GM23338 (cell line): ENCODE results near the gene SLC25A18. TPM values are rescaled to one million over a fixed set of nuclear protein-coding genes. Genes with fewer than 3 reads are reported as not detected.

ENCODE experiments used
- ATAC-seq: fragments of 200-7000 bp; cut with Tn5 transposase; 3 replicates; pipeline ENCODE4 v1.9.1; 2020
- DNase-seq: peaks from one replicate; pipeline ENCODE4 v3.0.0-alpha.2; 2015; ENCODE audit warnings: low spot score
- H2AFZ ChIP-seq: fragments of 200-600 bp; sonication (generic); 2 replicates; pipeline ENCODE4 v1.8.0; 2016; ENCODE audit warnings: antibody characterized with exemption, mild to moderate bottlenecking, moderate library complexity
- H3F3A ChIP-seq: fragments of 200-600 bp; sonication (generic); replicated peaks from 2 replicates; pipeline ENCODE4 v1.8.0; 2017; ENCODE audit warnings: antibody characterized with exemption, mixed run types, low read depth
- H3K27ac ChIP-seq: fragments of 200-600 bp; sonication (generic); 2 replicates; pipeline ENCODE4 v1.6.1; 2016; ENCODE audit warnings: low read depth
- H3K27me3 ChIP-seq: fragments of 200-600 bp; sonication (generic); 2 replicates; pipeline ENCODE4 v1.8.0; 2016; ENCODE audit warnings: mild to moderate bottlenecking, mixed run types, moderate library complexity; ENCODE audit not compliant: insufficient read depth
- H3K36me3 ChIP-seq: fragments of 200-600 bp; sonication (generic); 2 replicates; pipeline ENCODE4 v1.8.0; 2016; ENCODE audit warnings: mild to moderate bottlenecking; ENCODE audit not compliant: insufficient read depth
- H3K4me1 ChIP-seq: fragments of 200-600 bp; sonication (generic); 2 replicates; pipeline ENCODE4 v1.8.0; 2016; ENCODE audit warnings: mild to moderate bottlenecking, moderate library complexity; ENCODE audit not compliant: insufficient read depth
- H3K4me2 ChIP-seq: fragments of 200-600 bp; sonication (generic); 2 replicates; pipeline ENCODE4 v1.7.1; 2017; ENCODE audit warnings: mixed run types
- H3K4me3 ChIP-seq: fragments of 200-600 bp; sonication (generic); 2 replicates; pipeline ENCODE4 v1.6.1; 2016; ENCODE audit warnings: mixed run types
- H3K79me2 ChIP-seq: fragments of 200-600 bp; sonication (generic); replicated peaks from 2 replicates; pipeline ENCODE4 v1.8.0; 2017; ENCODE audit warnings: mild to moderate bottlenecking; ENCODE audit not compliant: insufficient read depth
- H3K9me2 ChIP-seq: fragments of 200-600 bp; sonication (generic); 2 replicates; pipeline ENCODE4 v1.8.0; 2017; ENCODE audit not compliant: insufficient read depth
- H4K20me1 ChIP-seq: fragments of 200-600 bp; sonication (generic); replicated peaks from 2 replicates; pipeline ENCODE4 v1.8.0; 2017; ENCODE audit warnings: mild to moderate bottlenecking; ENCODE audit not compliant: insufficient read depth
- H3K27ac Mint-ChIP-seq: 2 replicates; pipeline ENCODE4 v1.8.0; 2020; ENCODE audit warnings: inconsistent platforms, mild to moderate bottlenecking, moderate library complexity, mixed read lengths
- H3K27me3 Mint-ChIP-seq: 3 replicates; pipeline ENCODE4 v1.8.0; 2022; ENCODE audit warnings: low read depth, mild to moderate bottlenecking, moderate library complexity, mixed read lengths, inconsistent platforms; ENCODE audit not compliant: insufficient read depth, poor library complexity
- H3K36me3 Mint-ChIP-seq: 3 replicates; pipeline ENCODE4 v1.8.0; 2021; ENCODE audit warnings: low read depth, mild to moderate bottlenecking, inconsistent platforms, moderate library complexity, mixed read lengths
- H3K4me1 Mint-ChIP-seq: 3 replicates; pipeline ENCODE4 v1.8.0; 2020; ENCODE audit warnings: mild to moderate bottlenecking, inconsistent platforms, mixed read lengths
- H3K4me3 Mint-ChIP-seq: 3 replicates; pipeline ENCODE4 v1.8.0; 2021; ENCODE audit warnings: moderate library complexity, mild to moderate bottlenecking, inconsistent platforms, mixed read lengths
- H3K9me3 Mint-ChIP-seq: 3 replicates; pipeline ENCODE4 v1.8.0; 2020; ENCODE audit warnings: moderate library complexity, mild to moderate bottlenecking, inconsistent platforms, mixed read lengths
- CREB1 ChIP-seq: fragments of 250-450 bp; sonication (Bioruptor Pico); IDR thresholded peaks from 2 replicates; pipeline ENCODE4 v1.5.0; 2020; ENCODE audit warnings: low read depth, mild to moderate bottlenecking, moderate library complexity
- EZH2 ChIP-seq: fragments of 200-600 bp; sonication (generic); IDR thresholded peaks from one replicate; pipeline ENCODE4 v1.8.0; 2017; ENCODE audit warnings: antibody characterized with exemption, mild to moderate bottlenecking, low read depth; ENCODE audit not compliant: unreplicated experiment
- EZH2phosphoT487 ChIP-seq: fragments of 200-600 bp; sonication (generic); IDR thresholded peaks from one replicate; pipeline ENCODE4 v1.8.1; 2018; ENCODE audit warnings: antibody characterized with exemption; ENCODE audit not compliant: unreplicated experiment
- JUNB ChIP-seq: IDR thresholded peaks from one replicate; pipeline ENCODE4 v1.6.1; 2016; ENCODE audit warnings: antibody characterized with exemption; ENCODE audit not compliant: unreplicated experiment
- NANOG ChIP-seq: IDR thresholded peaks from 2 replicates; pipeline ENCODE4 v1.6.1; 2016; ENCODE audit warnings: antibody characterized with exemption, borderline replicate concordance
- POLR2AphosphoS5 ChIP-seq: IDR thresholded peaks from 2 replicates; pipeline ENCODE4 v1.6.1; 2016; ENCODE audit warnings: antibody characterized with exemption, low read depth
- STAT1 ChIP-seq: IDR thresholded peaks from one replicate; pipeline ENCODE4 v1.6.1; 2016; ENCODE audit warnings: antibody characterized with exemption; ENCODE audit not compliant: unreplicated experiment
- ZNF114 ChIP-seq: fragments of 250-450 bp; sonication (Bioruptor Pico); IDR thresholded peaks from 2 replicates; pipeline ENCODE4 v1.5.0; 2020; ENCODE audit warnings: mild to moderate bottlenecking, moderate library complexity
- ZNF331 ChIP-seq: fragments of 250-450 bp; sonication (Bioruptor Pico); IDR thresholded peaks from 2 replicates; pipeline ENCODE4 v1.5.0; 2020; ENCODE audit warnings: low read depth, mild to moderate bottlenecking, moderate library complexity
- polyA plus RNA-seq: library from polyadenylated mRNA; unstranded; fragments of >200 nt; fragmentation: Nextera tagmentation; extraction: Ambion mirVana; gene quantifications from 2 replicates; pipeline ENCODE4 v1.2.1, GENCODE V29; 2016
- total RNA-seq: library from RNA; depleted of rRNA; stranded (reverse); fragments of >200 nt; shearing (Covaris generic); gene quantifications from 2 replicates; pipeline ENCODE4 v1.2.3, GENCODE V29; 2014
- TF ChIP-seq, protein P1 (sequence below), 2 experiments: fragments of 200-600 bp in 1 of 2; sonication (generic) in 1 of 2; conservative IDR thresholded peaks; 2 replicates each; pipeline versions ENCODE4 v1.5.1 to v1.6.1; 2016 to 2017; ENCODE audit warnings: antibody characterized with exemption in 2 of 2, low read depth in 2 of 2, mild to moderate bottlenecking in 2 of 2, moderate library complexity in 1 of 2
- TF ChIP-seq, protein P2 (sequence below): fragments of 250-450 bp; sonication (Bioruptor Pico); IDR thresholded peaks from 2 replicates; pipeline ENCODE4 v1.5.0; 2020; ENCODE audit warnings: mild to moderate bottlenecking, moderate library complexity

SLC25A18 gene
- total and polyA plus RNA-seq, 2 experiments from 2014 or later, result 1.2 to 1.9 TPM

DNA sequence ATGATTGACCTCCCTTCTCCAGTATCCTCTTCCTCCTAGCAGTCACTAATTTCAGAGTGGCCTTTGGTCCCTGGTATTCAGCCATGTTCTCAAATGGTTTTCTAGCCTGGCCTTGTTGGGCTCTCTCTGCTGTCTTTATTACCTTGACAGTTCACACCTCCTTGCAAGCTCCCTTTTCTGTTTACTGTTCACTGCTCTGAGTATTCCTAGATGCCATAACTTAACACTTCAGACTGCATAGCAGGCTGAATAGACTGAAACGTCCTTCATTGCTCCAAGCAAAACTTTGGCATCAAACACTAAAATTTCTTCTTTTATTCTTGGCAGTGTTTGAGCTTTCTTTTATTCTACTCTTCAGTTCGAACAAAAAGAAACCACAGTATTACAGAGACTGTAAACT lies 49.7 kb upstream of the SLC25A18 start (continued):
- TF ChIP-seq, protein P1, sequence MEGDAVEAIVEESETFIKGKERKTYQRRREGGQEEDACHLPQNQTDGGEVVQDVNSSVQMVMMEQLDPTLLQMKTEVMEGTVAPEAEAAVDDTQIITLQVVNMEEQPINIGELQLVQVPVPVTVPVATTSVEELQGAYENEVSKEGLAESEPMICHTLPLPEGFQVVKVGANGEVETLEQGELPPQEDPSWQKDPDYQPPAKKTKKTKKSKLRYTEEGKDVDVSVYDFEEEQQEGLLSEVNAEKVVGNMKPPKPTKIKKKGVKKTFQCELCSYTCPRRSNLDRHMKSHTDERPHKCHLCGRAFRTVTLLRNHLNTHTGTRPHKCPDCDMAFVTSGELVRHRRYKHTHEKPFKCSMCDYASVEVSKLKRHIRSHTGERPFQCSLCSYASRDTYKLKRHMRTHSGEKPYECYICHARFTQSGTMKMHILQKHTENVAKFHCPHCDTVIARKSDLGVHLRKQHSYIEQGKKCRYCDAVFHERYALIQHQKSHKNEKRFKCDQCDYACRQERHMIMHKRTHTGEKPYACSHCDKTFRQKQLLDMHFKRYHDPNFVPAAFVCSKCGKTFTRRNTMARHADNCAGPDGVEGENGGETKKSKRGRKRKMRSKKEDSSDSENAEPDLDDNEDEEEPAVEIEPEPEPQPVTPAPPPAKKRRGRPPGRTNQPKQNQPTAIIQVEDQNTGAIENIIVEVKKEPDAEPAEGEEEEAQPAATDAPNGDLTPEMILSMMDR (conservative IDR thresholded peaks at IDR 0.05; ENCODE audit: low read depth in 2 of 2), result no peak
- no peak for TF ChIP-seq JUNB
- TF ChIP-seq EZH2, result no peak
- TF ChIP-seq CREB1 (CRISPR knock-in tag), result no peak

DNA sequence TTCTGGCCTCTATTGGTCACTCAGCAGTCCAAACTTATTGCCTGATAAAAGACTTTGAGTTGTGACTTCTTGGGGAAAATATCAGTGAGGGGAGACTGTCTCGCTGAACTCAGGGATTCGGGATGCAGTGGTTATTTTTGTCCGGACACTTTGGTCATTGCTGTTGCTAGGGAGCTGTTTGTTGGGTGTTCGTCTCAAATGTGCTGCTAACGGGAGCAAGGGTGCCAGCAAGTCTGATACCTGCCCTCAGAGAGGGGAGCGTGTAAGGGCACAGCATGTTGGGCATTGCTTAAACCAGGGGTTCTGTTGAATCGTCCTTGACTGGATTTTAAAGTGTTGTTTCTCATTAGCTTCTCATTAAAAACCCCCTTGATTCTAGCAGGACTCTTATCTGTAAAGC lies 49.2 kb upstream of the SLC25A18 start:
- ATAC-seq (no peak), DNase-seq (no peak)
- H3K4me2 ChIP-seq, result no peak overlapping the region
- peaks cover 4% of the 10 kb centered on the region for H3K27me3 Mint-ChIP-seq
- no peaks in the 10 kb centered on the region for H3K9me2 ChIP-seq
- no peak overlapping the region for H3K27ac Mint-ChIP-seq
- no peak overlapping the region for H3K4me3 ChIP-seq
- peaks cover 65% of the 10 kb centered on the region for H3K36me3 Mint-ChIP-seq
- H3K4me1 Mint-ChIP-seq, result no peaks in the 10 kb centered on the region
- no peak overlapping the region for H3K4me3 Mint-ChIP-seq
- peaks cover 10% of the 10 kb centered on the region for H3K36me3 ChIP-seq
- H3K27ac ChIP-seq, result 0 out of 2 replicates have a peak overlapping the region, but pooled peaks have one; percentile 3
- H3K27me3 ChIP-seq, result no peaks in the 10 kb centered on the region
- peaks cover 7% of the 10 kb centered on the region for H3F3A ChIP-seq
- no peaks in the 10 kb centered on the region for H3K4me1 ChIP-seq
- H3K79me2 ChIP-seq, result peaks cover 41% of the 10 kb centered on the region
- no peak for TF ChIP-seq JUNB
- TF ChIP-seq ZNF114 (CRISPR knock-in tag), result no peak
- no peak for TF ChIP-seq EZH2
- TF ChIP-seq EZH2phosphoT487, result no peak
- TF ChIP-seq ZNF331 (CRISPR knock-in tag), result no peak
- no peaks in the 10 kb centered on the region for H3K9me3 Mint-ChIP-seq
- H2AFZ ChIP-seq, result no peak overlapping the region
- peaks cover 5% of the 10 kb centered on the region for H4K20me1 ChIP-seq

DNA sequence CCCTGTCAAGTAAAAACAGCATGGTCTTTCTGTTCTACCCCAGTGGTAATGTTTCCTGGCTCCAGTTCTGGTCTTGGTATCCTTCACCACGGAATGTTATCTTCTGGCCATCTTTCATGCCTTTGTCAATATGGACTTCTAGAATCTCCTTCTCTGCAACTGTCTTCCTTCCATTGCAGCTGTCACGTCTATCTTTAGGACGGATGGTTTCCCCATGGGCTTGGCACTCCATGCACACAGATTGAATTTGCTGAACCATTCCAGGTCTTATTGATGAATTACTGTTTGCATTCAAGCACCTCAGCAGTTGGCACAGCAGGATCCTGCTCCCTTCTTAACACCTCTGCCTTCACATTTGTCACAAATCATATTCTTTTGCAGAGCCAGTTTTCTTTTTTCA lies 44.9 kb upstream of the SLC25A18 start:
- Histone ChIP-seq H3F3A (peaks cover 7% of the 10 kb centered on the region), H3K79me2 (peaks cover 51% of the 10 kb centered on the region), H3K4me2 (no peak overlapping the region), H3K36me3 (no peaks in the 10 kb centered on the region; the same call in 1 of the 2 replicates), H3K4me3 (no peak overlapping the region), H3K27me3 (no peaks in the 10 kb centered on the region), H4K20me1 (peaks cover 3% of the 10 kb centered on the region; the same call in 1 of the 2 replicates), H3K9me2 (no peaks in the 10 kb centered on the region), H2AFZ (no peak overlapping the region), H3K4me1 (no peaks in the 10 kb centered on the region), H3K27ac (peak overlapping the region; percentile 63; the same call in 1 of the 2 replicates)
- H3K36me3 Mint-ChIP-seq, result peaks cover 57% of the 10 kb centered on the region
- H3K9me3 Mint-ChIP-seq, result no peaks in the 10 kb centered on the region
- H3K4me3 Mint-ChIP-seq, result no peak overlapping the region
- no peak for DNase-seq
- no peak for ATAC-seq
- no peak overlapping the region for H3K27ac Mint-ChIP-seq
- H3K4me1 Mint-ChIP-seq, result no peaks in the 10 kb centered on the region
- H3K27me3 Mint-ChIP-seq, result peaks cover 5% of the 10 kb centered on the region
- TF ChIP-seq, protein P2, sequence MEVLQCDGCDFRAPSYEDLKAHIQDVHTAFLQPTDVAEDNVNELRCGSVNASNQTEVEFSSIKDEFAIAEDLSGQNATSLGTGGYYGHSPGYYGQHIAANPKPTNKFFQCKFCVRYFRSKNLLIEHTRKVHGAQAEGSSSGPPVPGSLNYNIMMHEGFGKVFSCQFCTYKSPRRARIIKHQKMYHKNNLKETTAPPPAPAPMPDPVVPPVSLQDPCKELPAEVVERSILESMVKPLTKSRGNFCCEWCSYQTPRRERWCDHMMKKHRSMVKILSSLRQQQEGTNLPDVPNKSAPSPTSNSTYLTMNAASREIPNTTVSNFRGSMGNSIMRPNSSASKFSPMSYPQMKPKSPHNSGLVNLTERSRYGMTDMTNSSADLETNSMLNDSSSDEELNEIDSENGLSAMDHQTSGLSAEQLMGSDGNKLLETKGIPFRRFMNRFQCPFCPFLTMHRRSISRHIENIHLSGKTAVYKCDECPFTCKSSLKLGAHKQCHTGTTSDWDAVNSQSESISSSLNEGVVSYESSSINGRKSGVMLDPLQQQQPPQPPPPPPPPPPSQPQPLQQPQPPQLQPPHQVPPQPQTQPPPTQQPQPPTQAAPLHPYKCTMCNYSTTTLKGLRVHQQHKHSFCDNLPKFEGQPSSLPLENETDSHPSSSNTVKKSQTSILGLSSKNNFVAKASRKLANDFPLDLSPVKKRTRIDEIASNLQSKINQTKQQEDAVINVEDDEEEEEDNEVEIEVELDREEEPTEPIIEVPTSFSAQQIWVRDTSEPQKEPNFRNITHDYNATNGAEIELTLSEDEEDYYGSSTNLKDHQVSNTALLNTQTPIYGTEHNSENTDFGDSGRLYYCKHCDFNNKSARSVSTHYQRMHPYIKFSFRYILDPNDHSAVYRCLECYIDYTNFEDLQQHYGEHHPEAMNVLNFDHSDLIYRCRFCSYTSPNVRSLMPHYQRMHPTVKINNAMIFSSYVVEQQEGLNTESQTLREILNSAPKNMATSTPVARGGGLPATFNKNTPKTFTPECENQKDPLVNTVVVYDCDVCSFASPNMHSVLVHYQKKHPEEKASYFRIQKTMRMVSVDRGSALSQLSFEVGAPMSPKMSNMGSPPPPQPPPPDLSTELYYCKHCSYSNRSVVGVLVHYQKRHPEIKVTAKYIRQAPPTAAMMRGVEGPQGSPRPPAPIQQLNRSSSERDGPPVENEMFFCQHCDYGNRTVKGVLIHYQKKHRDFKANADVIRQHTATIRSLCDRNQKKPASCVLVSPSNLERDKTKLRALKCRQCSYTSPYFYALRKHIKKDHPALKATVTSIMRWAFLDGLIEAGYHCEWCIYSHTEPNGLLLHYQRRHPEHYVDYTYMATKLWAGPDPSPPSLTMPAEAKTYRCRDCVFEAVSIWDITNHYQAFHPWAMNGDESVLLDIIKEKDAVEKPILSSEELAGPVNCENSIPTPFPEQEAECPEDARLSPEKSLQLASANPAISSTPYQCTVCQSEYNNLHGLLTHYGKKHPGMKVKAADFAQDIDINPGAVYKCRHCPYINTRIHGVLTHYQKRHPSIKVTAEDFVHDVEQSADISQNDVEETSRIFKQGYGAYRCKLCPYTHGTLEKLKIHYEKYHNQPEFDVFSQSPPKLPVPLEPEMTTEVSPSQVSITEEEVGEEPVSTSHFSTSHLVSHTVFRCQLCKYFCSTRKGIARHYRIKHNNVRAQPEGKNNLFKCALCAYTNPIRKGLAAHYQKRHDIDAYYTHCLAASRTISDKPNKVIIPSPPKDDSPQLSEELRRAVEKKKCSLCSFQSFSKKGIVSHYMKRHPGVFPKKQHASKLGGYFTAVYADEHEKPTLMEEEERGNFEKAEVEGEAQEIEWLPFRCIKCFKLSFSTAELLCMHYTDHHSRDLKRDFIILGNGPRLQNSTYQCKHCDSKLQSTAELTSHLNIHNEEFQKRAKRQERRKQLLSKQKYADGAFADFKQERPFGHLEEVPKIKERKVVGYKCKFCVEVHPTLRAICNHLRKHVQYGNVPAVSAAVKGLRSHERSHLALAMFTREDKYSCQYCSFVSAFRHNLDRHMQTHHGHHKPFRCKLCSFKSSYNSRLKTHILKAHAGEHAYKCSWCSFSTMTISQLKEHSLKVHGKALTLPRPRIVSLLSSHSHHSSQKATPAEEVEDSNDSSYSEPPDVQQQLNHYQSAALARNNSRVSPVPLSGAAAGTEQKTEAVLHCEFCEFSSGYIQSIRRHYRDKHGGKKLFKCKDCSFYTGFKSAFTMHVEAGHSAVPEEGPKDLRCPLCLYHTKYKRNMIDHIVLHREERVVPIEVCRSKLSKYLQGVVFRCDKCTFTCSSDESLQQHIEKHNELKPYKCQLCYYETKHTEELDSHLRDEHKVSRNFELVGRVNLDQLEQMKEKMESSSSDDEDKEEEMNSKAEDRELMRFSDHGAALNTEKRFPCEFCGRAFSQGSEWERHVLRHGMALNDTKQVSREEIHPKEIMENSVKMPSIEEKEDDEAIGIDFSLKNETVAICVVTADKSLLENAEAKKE (CRISPR knock-in tag), result no peak
- TF ChIP-seq EZH2, result no peak
- no peak for TF ChIP-seq STAT1
- TF ChIP-seq POLR2AphosphoS5, result no peak
- TF ChIP-seq NANOG, result no peak
